Measurements from ENCODE around the gene STK38L.

The STK38L gene

DNA sequence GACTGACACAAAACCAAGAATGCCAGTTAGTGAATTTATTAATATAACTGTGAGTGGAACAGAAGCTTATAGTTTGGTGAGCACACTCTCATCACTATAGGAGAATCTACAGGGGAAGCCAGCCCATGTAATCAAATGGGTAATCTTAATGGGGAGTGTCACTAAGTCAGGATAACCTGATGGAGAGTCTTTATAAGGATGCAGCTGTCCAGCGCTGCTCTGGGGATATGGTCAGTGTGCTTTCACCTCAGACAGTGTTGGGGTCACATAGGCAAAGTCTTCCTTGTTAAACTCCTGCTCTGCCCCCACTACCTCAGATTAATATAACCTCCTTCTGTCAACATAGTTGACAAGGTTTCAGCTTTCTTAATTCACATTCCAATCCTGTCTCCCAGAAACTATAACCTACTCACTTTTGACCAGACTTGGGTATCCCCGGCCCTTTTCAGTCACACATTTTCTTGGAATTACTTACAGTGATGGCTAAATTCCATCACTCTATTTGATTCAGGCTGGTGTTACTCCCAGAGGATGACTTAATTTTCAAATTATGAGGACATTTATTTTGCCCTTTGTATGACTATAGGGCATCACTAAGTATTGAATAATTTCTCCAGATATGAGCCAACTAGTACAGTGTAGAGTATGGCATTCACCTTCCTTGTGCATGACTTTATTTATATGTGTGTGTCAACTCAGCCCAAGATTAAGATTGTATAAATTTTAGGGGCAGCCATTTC is 13.2 kb downstream of the STK38L start:
- in situ Hi-C loops (cut with MboI; ENCODE audit: low sequenced_read_pairs, unreplicated experiment) = no loop called here
- no peak for DNase-seq (ENCODE audit: low spot score)
- TF ChIP-seq CTCF (IDR thresholded peaks at IDR 0.05; ENCODE audit: borderline replicate concordance, control extremely low read depth, extremely low read depth, insufficient read depth, missing control alignments) = no peak

GRCh38 chr12:27260746-27261145 is 16.7 kb downstream of the STK38L start:
- no peak for DNase-seq (ENCODE audit: low spot score)
- in situ Hi-C loops (cut with MboI; ENCODE audit: low sequenced_read_pairs, unreplicated experiment) = no loop called here

GRCh38 chr12:27261866-27262265 is 17.8 kb downstream of the STK38L start:
- TF ChIP-seq CTCF (IDR thresholded peaks at IDR 0.05; ENCODE audit: borderline replicate concordance, control extremely low read depth, extremely low read depth, insufficient read depth, missing control alignments) = no peak
- in situ Hi-C loops (cut with MboI; ENCODE audit: low sequenced_read_pairs, unreplicated experiment) = no loop called here
- DNase-seq (ENCODE audit: low spot score) = no peak

More at GRCh38 chr12:27260746-27261145, 16.7 kb downstream of the STK38L start:
- TF ChIP-seq CTCF (IDR thresholded peaks at IDR 0.05; ENCODE audit: borderline replicate concordance, control extremely low read depth, extremely low read depth, insufficient read depth, missing control alignments) = no peak

DNA sequence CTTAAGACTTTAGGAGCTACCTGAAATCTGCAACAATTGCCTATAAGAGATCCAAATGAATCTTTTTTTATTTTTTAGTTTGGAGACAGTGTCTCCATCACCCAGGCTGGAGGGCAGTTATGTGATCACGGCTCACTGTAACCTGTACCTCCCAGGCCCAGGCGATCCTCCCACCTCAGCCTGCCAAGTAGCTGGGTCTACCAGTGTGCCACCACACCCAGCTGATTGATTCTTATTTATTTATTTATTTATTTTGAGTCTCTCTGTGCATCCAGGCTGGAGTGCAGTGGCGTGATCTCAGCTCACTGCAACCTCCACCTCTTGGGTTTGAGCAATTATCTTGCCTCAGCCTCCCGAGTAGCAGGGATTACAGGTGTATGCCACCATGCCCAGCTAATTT is 26.1 kb downstream of the STK38L start:
- no peak for TF ChIP-seq CTCF (IDR thresholded peaks at IDR 0.05; ENCODE audit: borderline replicate concordance, control extremely low read depth, extremely low read depth, insufficient read depth, missing control alignments)
- no peak for DNase-seq (ENCODE audit: low spot score)
- in situ Hi-C loops (cut with MboI; ENCODE audit: low sequenced_read_pairs, unreplicated experiment) = no loop called here

DNA sequence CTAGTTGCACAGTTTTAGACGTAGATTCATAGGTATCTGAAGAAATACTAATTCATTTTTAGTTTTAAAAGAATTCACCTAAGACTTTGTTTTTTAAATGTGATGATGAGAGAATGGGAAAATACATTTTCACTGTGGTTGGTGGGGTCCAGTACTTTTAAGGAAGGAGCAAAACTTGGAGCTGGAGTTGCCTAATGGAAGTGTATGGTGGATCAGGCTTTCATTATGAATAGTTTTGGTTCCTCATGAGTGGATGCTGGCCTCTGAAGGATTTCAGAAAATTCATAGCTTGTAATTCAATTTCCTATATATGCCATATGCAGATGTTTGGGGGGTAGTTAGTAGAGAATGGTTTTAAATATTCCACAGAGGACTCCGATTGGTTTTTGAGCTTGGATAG is 27.1 kb downstream of the STK38L start:
- DNase-seq (ENCODE audit: low spot score) = no peak
- no peak for TF ChIP-seq CTCF (IDR thresholded peaks at IDR 0.05; ENCODE audit: borderline replicate concordance, control extremely low read depth, extremely low read depth, insufficient read depth, missing control alignments)
- in situ Hi-C loops (cut with MboI; ENCODE audit: low sequenced_read_pairs, unreplicated experiment) = no loop called here

DNA sequence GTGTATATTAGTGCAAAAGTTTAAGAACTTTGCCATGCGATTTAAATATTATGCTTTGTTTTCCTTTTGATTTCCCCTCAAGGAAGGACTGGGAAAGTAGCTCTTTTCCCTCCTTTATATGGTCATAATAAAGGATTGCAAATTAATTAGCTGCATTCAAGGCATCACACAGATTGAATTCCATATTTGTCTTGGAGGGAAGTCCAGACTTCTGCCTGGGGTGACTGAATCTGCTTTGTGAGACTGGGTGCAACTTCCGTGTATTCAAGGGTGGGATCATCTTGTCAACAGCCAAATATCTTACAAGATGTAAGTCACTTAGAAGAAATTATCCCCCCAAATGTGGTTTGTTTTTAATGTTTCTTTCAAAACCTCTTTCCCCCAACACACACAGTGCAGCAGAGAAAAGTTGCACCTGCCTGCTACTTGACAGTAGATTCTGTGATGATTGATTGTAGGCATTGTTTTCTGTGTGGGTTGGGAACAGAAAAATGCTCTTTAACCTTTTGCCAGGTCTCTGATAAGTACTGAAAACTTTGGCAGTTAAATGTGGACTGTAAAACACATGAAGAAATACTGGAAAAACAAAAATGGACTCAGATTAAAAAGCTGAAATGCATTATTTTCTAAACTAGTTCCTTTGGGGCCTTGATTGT is 28.4 kb downstream of the STK38L start:
- in situ Hi-C loops (cut with MboI; ENCODE audit: low sequenced_read_pairs, unreplicated experiment) = no loop called here
- DNase-seq (ENCODE audit: low spot score) = no peak
- TF ChIP-seq CTCF (IDR thresholded peaks at IDR 0.05; ENCODE audit: borderline replicate concordance, control extremely low read depth, extremely low read depth, insufficient read depth, missing control alignments) = no peak
